Choroid plexus epithelial cell (primary cell): ENCODE measurements around the gene HSD17B13.
"Not testable (repeated sequence)": the region's sequence is repeated elsewhere in the genome, so short reads cannot be mapped to it uniquely, and the experiment has no call there.

ENCODE experiments used
- DNase-seq: peaks from one replicate; pipeline ENCODE4 v3.0.0-alpha.2; 2010; ENCODE audit warnings: low read depth
- H3K4me3 ChIP-seq: 2 replicates; pipeline ENCODE4 v1.5.1; 2011; ENCODE audit warnings: low read depth, mild to moderate bottlenecking, control low read depth, low read length, moderate library complexity
- CTCF ChIP-seq: conservative IDR thresholded peaks from 2 replicates; pipeline ENCODE4 v1.5.1; 2011; ENCODE audit warnings: low read depth, mild to moderate bottlenecking, control low read depth, inconsistent platforms, low read length, moderate library complexity

HSD17B13 gene

DNA sequence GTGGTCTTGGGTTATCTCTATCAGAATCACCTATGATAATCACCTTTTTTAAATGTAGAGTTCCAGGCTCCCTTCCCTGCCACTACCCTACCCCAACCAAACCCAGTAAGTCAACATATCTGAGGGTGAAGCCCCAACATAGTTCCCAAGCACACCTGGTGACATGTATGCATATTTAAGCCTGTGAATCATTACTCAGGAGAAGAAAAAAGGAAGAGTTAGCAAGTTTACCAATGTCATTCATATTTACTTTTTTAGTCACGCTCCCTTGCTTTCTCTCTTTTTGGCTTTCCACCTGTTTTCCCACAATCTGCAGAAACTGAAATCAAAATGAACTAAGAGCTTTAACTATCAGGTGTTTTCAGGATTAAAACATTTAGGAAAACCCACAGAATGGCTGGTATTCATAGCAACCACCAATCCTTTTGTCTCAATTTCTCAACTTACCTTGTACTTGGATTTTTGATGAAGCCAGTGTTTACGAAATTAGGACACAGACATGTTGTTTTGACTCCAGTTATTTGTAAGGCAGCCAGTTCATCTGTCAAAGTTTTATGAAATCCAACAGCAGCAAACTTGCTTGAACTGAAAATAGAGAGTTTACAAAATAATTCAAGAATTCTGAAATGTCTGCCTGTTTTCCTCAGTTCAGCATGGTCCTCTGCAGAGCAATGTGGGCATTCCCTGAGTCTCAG lies 34.3 kb upstream of the HSD17B13 start:
- TF ChIP-seq CTCF: no peak
- H3K4me3 ChIP-seq: no peak overlapping the region
- no peak for DNase-seq

- DNase-seq: peak; percentile 62
- no peak for TF ChIP-seq CTCF
- no peak overlapping the region for H3K4me3 ChIP-seq
Measured at GRCh38 chr4:87354168-87355102, 31.8 kb upstream of the HSD17B13 start.

DNA sequence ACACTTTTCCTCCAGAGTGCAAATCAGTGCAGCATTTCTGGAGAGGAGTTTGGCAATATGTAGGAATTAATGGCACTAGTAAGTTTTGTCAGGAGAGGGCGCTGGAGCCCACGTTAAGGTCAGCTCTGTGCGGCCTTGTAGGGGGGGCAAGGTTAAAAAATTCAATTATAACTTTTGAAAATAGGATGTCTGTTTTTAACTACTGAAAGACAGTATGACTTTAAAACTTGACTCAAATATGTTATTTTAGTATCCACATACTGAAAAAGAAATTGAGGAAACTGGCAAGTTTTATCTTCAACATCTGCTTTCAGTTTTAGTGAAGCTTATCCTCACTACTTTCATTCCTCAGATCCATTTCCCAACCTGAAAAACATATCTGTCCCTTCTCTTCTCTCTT lies 30.9 kb upstream of the HSD17B13 start:
- peak; percentile 79 for DNase-seq

GRCh38 chr4:87345139-87345538 lies 22.5 kb upstream of the HSD17B13 start:
- TF ChIP-seq CTCF: no peak
- DNase-seq: no peak
- no peak overlapping the region for H3K4me3 ChIP-seq

More for the DNA sequence above, 30.9 kb upstream of the HSD17B13 start:
- peak; percentile 84 for TF ChIP-seq CTCF
- H3K4me3 ChIP-seq: no peak overlapping the region

DNA sequence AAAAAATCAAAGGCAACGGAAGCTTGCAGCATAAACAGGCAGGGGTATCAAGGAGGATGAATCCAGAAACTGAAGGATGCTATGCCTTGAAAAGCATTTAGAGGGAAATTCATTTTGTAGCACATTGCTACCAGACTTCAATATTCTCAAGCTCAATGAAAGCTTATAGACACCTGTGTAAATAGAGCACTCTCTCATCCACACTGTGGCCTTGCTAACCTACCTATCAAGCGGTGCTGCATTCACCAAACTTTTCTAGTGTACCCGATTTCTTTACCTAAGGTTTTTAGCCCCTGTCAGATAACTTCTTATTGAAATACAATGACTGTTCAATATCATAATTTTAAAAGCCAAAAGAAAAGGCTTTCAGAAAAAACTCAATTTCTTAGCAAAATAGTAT lies 20.2 kb upstream of the HSD17B13 start:
- TF ChIP-seq CTCF: no peak
- H3K4me3 ChIP-seq: no peak overlapping the region
- DNase-seq: no peak

GRCh38 chr4:87341954-87342635 lies 19.4 kb upstream of the HSD17B13 start:
- peak; percentile 24 for DNase-seq
- H3K4me3 ChIP-seq: not testable (repeated sequence)

DNA sequence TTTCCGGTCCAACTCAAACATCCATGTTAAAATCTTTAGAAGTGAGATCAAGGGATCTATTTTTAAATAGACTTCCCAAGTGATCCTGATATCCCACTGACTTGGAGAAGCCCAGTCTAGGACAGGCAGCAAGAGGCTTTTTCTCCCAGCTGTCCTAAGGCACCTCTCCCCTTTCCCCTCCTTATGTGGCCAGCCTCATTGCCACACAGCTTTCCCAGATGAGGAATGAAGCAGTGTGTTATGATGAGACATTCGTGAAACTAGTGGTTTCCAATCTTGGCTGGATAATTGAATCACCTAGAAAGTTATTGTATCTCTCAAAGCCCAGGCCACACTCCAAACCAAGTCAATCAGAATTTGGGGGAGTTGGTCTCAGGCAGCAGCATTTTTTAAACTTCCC lies 16.8 kb upstream of the HSD17B13 start:
- DNase-seq: no peak
- no peak overlapping the region for H3K4me3 ChIP-seq
- no peak for TF ChIP-seq CTCF
